Measurements from ENCODE around the gene EDARADD.
"Not testable (repeated sequence)": the region's sequence is repeated elsewhere in the genome, so short reads cannot be mapped to it uniquely, and the experiment has no call there.

Gene EDARADD

DNA sequence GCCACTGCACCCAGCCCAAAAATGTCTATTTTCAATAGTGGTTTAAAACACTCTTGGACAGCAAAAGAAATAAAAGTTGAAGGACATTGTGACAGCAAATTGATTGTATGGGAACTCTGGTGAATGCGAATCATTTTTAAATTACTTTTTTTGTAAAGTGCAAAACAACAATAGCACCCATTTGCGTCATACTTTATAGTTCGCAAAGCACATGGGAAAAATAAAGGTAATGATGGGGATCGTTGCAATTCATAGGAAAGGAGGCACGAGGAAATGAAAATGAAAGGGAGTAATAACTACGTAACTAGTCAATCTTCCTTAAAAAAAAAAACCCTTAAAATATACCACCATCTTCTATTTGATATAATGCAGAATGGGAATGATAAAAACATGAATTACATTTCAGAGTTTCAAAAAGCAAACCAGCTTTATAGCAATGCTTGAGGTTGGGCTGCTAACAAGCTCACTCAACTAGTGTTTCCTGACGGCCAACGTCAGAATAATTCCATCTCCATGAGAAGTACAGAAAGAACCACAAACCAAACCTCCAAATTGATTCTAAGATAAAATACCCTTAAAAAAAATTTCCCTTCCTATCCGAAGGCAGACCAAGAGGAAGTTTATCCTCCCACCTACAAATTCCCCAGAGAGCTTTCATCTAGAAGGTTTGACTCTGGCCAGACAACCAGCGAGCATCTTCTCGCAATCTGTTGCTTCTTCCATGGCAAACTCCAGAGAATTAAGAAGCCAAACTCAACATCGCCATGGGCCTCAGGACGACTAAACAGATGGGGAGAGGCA, at the start of gene EDARADD:
Gene EDARADD (plus strand): TSS at position 606 of the 801 bp plus-strand sequence. CDS start 159 bp downstream, at position 765.
- FAIRE-seq, result no peak
- no peak for DNase-seq (ENCODE audit: insufficient read length, low spot score)
- TF ChIP-seq POLR2A (IDR thresholded peaks at IDR 0.05; ENCODE audit: low read depth, low read length), result no peak

DNA sequence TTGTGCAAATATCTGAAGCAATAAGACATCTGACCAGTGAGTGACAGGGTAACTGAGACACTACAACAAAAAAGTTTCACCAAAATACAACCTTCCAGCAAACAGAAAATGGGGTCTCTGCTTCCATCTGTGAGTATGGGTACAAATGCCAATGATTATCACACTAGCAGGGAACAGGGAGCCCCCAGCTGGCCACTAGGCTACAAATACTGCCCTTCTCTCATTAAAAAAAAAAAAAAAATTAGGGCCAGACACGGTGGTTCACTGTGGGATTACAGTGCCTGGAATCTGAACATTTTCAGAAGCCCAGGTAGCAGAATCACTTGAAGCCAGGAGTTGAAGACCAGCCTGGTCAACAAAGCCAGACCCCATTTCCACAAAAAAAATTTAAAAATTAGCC, 48.4 kb upstream of the EDARADD start:
- FAIRE-seq, result no peak
- no peak for TF ChIP-seq POLR2A (IDR thresholded peaks at IDR 0.05; ENCODE audit: low read depth, low read length)
- DNase-seq (ENCODE audit: insufficient read length, low spot score), result no peak

DNA sequence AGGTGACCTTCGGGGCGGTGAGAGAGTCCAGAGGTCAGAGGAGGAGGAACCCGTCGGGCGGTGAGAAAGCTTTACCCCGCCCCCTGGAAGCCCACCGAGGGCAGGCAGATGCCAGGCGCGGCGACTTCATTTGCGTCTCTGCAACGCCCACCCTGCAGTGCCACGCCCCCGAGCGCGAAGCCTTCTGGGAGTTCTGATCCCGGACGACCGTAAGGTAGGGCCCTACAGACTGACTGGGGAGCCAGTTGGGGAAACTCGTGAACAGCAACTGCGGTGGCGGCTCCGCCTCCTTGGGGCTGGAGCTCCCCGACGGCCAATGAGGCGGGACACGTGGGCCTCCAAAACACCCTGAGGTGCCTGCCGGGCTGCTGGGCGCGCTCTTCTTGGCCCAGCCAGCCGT, 46.0 kb upstream of the EDARADD start:
- FAIRE-seq, result no peak
- TF ChIP-seq POLR2A (IDR thresholded peaks at IDR 0.05; ENCODE audit: low read depth, low read length), result no peak

DNA sequence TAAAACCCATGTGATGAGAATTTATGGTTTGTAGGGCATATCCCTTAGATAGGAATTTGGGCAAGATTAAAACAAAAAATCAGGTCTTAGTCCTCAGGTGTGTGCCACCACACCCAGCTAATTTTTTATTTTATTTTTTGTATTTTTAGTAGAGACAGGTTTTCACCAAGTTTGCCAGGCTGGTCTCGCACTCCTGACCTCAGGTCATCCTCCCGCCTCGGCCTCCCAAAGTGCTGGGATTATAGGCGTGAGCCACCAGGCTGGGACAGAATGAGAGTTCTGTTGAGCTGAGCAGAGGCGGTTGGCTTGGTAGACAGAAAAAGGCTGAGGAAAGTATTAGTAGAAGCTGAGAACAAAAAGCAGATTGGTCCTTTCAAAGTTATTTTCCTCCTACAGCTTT, 43.8 kb upstream of the EDARADD start:
- DNase-seq (ENCODE audit: insufficient read length, low spot score), result no peak
- no peak for FAIRE-seq
- TF ChIP-seq POLR2A (IDR thresholded peaks at IDR 0.05; ENCODE audit: low read depth, low read length), result no peak

More for the DNA sequence above, 46.0 kb upstream of the EDARADD start:
- no peak for DNase-seq (ENCODE audit: insufficient read length, low spot score)

DNA sequence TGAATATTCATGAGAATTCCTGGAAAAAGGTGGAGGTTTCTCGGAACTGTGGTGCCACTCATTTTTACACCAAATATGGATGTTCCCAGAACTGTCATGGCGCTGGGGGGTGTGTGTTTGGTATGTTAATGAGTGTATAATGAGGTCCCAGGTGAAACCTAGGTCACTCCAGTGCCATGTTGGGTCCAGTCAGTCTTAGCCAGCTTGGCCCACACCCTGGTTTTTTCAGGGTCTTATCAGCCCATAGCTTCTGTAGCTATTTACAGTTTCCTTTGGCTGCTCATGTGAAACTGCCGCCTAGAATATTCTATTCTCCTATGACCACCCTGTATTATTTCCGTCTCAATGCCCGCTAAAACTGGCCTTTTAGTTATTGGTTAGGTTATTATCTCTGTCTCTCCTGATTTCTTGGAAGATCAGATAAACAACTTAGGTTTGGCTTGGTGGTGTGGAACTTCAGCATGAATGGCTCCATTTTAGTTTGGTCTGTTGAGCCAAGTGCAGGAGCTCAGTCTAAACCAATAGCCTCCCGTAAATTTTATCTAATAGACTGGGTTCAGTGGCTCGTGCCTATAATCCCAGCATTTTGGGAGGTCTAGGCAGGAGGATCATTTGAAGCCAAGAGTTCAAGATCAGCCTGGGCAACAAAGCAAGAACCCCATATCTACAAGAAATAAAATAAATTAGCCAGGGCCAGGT, 42.1 kb upstream of the EDARADD start:
- FAIRE-seq, result no peak

DNA sequence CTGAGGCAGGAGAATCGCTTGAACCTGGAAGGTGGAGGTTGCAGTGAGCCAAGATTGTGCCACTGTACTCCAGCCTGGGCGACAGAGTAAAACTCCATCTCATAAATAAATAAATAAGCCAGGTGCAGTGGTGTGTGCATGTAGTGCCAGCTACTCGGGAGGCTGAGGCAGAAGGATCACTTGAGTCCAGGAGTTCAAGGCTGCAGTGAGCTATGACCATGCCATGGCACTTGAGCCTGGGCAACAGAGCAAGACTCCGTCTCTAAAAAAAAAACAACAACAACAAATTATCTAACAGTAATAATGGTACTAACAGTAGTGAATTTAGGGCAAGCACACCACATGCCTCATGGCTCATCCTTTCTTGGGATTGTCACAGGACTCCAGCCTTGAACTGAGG, 41.3 kb upstream of the EDARADD start:
- not testable (repeated sequence) for DNase-seq (ENCODE audit: insufficient read length, low spot score); FAIRE-seq

More for the DNA sequence above, 42.1 kb upstream of the EDARADD start:
- TF ChIP-seq POLR2A (IDR thresholded peaks at IDR 0.05; ENCODE audit: low read depth, low read length), result no peak
- DNase-seq (ENCODE audit: insufficient read length, low spot score), result no peak

DNA sequence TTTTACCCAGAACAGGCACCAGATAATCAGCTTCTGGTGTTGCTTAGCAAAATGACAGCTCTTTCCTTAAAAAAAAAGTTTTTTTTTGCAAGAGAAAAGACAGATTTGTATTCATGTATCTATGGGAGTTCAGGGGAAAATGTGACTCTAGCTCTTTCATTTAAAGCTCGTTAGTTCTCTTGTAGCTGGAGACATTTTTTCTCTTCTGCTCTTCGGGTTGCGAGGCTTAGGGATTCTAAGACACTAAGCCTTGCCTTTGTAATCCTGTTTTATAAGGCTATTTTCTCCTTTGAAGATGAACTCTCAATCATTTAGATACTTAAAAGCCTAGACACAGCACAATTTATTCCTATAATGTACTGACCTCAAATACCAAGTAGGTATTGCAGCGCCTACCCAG, 40.3 kb upstream of the EDARADD start:
- TF ChIP-seq POLR2A (IDR thresholded peaks at IDR 0.05; ENCODE audit: low read depth, low read length), result no peak
- no peak for FAIRE-seq
- no peak for DNase-seq (ENCODE audit: insufficient read length, low spot score)

DNA sequence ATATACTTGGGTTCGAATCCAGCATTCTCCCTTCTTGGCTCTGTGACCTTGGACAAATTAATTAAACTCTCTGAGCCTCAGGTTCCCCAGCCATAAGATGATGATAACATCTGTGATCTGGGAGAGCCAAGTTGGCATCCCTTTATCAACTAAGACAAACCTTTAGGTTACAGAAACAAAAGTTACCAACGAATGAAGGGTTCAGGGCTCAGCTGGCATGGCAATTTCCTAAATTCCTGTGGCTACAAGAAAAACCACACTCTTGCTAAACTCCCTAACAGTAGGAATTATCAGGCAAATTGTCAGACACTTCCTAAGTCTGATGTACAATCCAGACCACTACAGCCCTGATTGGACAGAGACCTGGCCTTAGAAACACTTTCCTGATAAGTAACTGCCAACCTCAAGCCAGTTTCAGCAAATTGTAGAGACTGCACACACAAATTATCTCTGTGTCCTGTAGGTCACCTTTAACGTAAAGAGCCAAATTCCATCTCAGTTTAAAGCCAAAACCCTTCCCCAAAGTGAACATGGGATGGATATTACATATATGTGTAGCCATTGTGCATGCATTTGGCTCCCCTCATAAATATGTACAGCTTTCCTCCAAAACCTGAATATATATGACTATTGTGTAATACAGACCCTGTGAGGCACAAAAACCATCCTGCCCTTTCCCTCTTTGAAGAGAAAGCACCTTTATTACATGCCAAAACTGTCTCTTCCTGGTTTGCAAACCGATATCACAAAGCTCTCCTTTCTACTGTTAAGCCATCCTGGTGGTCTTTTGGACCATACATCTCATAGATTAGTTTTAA, 39.5 kb upstream of the EDARADD start:
- DNase-seq (ENCODE audit: insufficient read length, low spot score) (no peak), FAIRE-seq (no peak)
- no peak for TF ChIP-seq POLR2A (IDR thresholded peaks at IDR 0.05; ENCODE audit: low read depth, low read length)

DNA sequence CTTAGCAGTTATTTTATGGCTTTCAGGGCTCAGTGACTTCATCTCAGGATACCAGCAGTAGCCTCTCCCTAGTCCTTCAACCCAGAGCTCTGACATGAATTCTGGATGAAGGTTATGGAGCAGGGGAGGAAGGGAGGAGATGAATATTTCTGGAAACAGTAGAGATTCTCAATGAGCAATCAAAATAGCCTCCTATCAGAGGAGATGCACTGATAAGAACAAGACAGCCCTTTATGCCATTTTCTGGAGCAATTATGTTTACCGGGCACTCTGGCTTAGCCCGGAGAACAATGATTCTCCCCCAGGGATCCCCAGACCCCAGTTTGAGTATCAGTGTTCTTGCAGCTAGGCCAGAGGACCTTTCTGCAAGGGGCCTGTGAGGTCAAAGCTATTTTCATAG, 37.9 kb upstream of the EDARADD start:
- DNase-seq (ENCODE audit: insufficient read length, low spot score) (no peak), FAIRE-seq (no peak)
- no peak for TF ChIP-seq POLR2A (IDR thresholded peaks at IDR 0.05; ENCODE audit: low read depth, low read length)

DNA sequence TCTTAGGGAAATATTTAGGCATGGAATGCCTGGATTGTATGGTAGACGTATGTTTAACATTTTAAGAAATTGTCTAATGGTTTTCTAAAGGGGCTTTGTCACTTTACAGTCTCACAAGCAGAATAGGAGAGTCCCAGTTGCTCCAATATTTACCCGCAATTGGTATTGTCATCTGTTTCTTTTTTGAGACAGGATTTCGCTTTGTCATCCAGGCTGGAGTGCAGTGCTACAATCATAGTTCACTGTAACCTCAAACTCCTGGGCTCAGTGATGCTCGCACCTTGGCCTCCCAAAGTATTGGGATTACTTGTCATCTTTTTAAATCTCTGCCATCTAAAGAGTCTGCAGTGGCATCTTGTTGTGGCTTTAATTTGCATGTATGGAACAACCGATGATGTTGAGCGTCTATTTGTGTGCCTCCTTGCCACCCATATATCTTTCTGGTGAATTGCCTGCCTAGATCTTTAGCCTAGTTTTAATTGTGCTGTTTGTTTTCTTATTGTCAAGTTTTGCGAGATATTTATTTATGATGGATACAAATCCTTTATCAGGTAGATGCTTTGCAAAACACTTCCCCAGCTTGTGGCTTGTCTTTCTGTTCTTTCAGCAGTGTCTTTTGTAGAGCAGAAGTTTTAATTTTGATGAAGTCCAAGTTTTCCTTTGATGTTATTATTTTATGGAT, 32.0 kb upstream of the EDARADD start:
- FAIRE-seq, result no peak
- TF ChIP-seq POLR2A (IDR thresholded peaks at IDR 0.05; ENCODE audit: low read depth, low read length), result no peak
- no peak for DNase-seq (ENCODE audit: insufficient read length, low spot score)

DNA sequence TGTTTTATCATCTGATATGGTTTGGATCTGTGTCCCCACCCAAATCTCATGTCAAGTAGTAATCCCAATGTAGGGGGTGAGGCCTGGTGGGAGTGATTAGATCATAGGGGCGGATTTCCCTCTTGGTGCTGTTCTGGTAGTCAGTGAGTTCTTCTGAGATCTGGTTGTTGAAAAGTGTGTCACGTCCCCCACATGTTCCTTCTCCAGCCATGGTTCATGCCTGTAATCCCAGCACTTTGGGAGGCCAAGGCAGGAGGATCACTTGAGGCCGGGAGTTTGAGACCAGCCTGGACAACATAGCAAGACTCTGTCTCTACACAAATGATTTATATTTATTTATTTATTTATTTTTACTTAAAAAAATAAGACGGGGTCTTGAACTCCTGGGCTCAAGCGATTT, 30.8 kb upstream of the EDARADD start:
- FAIRE-seq, result no peak
- DNase-seq (ENCODE audit: insufficient read length, low spot score), result no peak
- TF ChIP-seq POLR2A (IDR thresholded peaks at IDR 0.05; ENCODE audit: low read depth, low read length), result no peak

DNA sequence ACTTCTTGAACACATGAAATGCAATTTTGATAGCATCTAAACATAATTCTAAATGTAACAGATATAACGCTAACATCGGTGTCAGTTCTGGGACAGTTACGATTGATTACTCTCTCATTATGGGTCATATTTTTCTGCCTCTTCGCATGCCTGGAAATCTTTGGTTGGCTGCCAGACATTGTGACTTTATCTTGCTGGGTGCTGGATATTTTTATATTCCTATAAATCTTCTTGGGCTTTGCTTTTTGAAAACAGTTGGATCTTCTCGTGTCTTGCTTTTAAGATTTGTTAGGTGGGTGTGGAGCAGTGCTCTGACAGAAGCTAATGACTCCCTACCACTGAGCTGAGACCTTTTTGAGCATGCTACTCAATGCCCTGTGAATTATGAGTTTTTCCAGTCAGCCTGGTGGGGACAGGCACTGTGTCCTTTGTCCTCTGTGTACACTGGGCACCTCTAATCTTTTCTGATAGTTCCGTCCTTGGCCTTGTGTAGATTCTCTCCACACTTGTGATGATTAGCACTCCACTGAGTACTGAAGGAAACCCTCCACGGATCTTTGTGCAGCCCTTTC, 28.0 kb upstream of the EDARADD start:
- no peak for FAIRE-seq
- no peak for DNase-seq (ENCODE audit: insufficient read length, low spot score)
- TF ChIP-seq POLR2A (IDR thresholded peaks at IDR 0.05; ENCODE audit: low read depth, low read length), result no peak

DNA sequence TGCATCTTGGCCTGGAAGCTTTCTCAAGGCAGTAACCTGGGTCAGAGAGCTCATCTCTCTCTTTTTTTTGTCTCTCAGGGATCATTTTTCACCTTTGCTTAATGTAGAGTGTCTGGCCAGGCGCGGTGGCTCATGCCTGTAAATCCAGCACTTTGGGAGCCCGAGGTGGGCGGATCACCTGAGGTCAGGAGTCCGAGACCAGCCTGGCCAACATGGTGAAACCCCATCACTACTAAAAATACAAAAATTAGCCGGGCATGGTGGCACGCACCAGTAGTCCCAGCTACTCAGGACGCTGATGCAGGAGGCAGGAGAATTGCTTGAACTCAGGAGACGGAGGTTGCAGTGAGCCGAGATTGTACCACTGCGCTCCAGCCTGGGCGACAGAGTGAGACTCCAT, 27.4 kb upstream of the EDARADD start:
- not testable (repeated sequence) for DNase-seq (ENCODE audit: insufficient read length, low spot score); FAIRE-seq

Measured in H54 (cell line).